Spleen (tissue), 11 donors: ENCODE results near the gene GARRE1. TPM values are rescaled to one million over a fixed set of nuclear protein-coding genes. Genes with fewer than 3 reads are reported as not detected.

Experiments
- DNase-seq: peaks from one replicate; pipeline ENCODE4 v3.0.0-alpha.2; 2020
- H3K27ac ChIP-seq, 8 donors: fragments of 200-600 bp; sonication (generic) in 7 of 8; 1 replicate in 4 of 8; 2 replicates in 4 of 8; pipeline versions ENCODE4 v1.5.0 to v1.8.0; 2016 to 2021; ENCODE audit warnings: inconsistent platforms in 4 of 8, mild to moderate bottlenecking in 4 of 8, moderate library complexity in 1 of 8
- H3K27me3 ChIP-seq, 7 donors: fragments of 200-600 bp; sonication (generic) in 6 of 7; replicated peaks in 1 of 7; 1 replicate in 4 of 7; 2 replicates in 3 of 7; pipeline versions ENCODE4 v1.5.0 to v1.8.0; 2016 to 2021; ENCODE audit warnings: inconsistent platforms in 3 of 7, mild to moderate bottlenecking in 1 of 7
- H3K36me3 ChIP-seq, 6 donors: fragments of 200-600 bp; sonication (generic) in 5 of 6; 1 replicate in 4 of 6; 2 replicates in 2 of 6; pipeline versions ENCODE4 v1.5.0 to v1.8.0; 2016 to 2021; ENCODE audit warnings: inconsistent platforms in 2 of 6
- H3K4me1 ChIP-seq, 6 donors: fragments of 200-600 bp; sonication (generic) in 5 of 6; 1 replicate in 3 of 6; 2 replicates in 3 of 6; pipeline versions ENCODE4 v1.5.0 to v1.8.0; 2016 to 2021; ENCODE audit warnings: inconsistent platforms in 3 of 6
- H3K4me3 ChIP-seq, 8 donors: fragments of 200-600 bp; sonication (generic) in 7 of 8; 1 replicate in 4 of 8; 2 replicates in 4 of 8; pipeline versions ENCODE4 v1.5.0 to v1.8.0; 2016 to 2021; ENCODE audit warnings: inconsistent platforms in 4 of 8, mild to moderate bottlenecking in 4 of 8, moderate library complexity in 2 of 8
- H3K9me3 ChIP-seq, 8 donors: fragments of 200-600 bp; sonication (generic) in 7 of 8; 1 replicate in 4 of 8; 2 replicates in 4 of 8; pipeline versions ENCODE4 v1.5.0 to v1.8.0; 2016 to 2021; ENCODE audit warnings: inconsistent platforms in 4 of 8
- POLR2A ChIP-seq, 3 donors: fragments of 450-650 bp; IDR thresholded peaks; one replicate each; pipeline ENCODE4 v1.5.1; 2017; ENCODE audit warnings: antibody characterized with exemption in 3 of 3, mild to moderate bottlenecking in 1 of 3
- POLR2AphosphoS5 ChIP-seq, 3 donors: sonication (generic); formaldehyde crosslinking; IDR thresholded peaks; one replicate each; pipeline ENCODE4 v1.5.1; 2017; ENCODE audit warnings: antibody characterized with exemption in 3 of 3
- WGBS, 5 donors: extraction: QIAGEN DNeasy Blood & Tissue Kit in 3 of 5; methylation state at CpG; one replicate each; pipeline versions ENCODE4 v1.1.5 to v1.1.7; 2013 to 2018; 5-methylcytosine and 5-hydroxymethylcytosine counted together
- intact Hi-C: fragments of 100-400 bp; cut with DNase I; formaldehyde crosslinking; loops from one replicate; pipeline ENCODE4 v1.15.0; 2023; ENCODE audit warnings: low total_unique reads
- polyA plus RNA-seq, 3 donors: library from polyadenylated mRNA; stranded (reverse); fragments of 200-250 nt; gene quantifications; one replicate each; pipeline ENCODE4 v1.2.1, GENCODE V29; 2013
- total RNA-seq, 7 donors: library from RNA; depleted of rRNA in 3 of 7; stranded (reverse); fragments of >200 nt in 3 of 7; fragmentation: NEBNext Ultra II Directional in 4 of 7; extraction: Animal tissue kit (Norgen Biotek cat#: 25700) in 4 of 7; gene quantifications; one replicate each; pipeline versions ENCODE4 v1.1.0 to v1.2.1, GENCODE V29; 2016 to 2021
- TF ChIP-seq, protein P1 (sequence below), 11 experiments: fragments of 200-600 bp in 7 of 11; fragments of 450-650 bp in 4 of 11; sonication (generic) in 4 of 11; IDR thresholded peaks in 8 of 11; conservative IDR thresholded peaks in 3 of 11; 1 replicate in 7 of 11; 2 replicates in 4 of 11; pipeline versions ENCODE4 v1.4.0 to v1.8.0; 2016 to 2021; ENCODE audit warnings: antibody characterized with exemption in 11 of 11, inconsistent platforms in 4 of 11, mild to moderate bottlenecking in 1 of 11
- donor health status: healthy with polysubstance abuse.
- donor health status: DM: no; HTN: no; CAD: no; lungs with moderate emphysema.
- donor health status: DM: no; HTN: no; CAD: no.
- donor health status: Bipolar disorder and iron deficiency.
- donor health status: healthy.
- donor health status: DM: no; HTN: no; CAD: no.
- donor health status: DM: yes; HTN: yes; CAD: no.

GARRE1 gene
- total and polyA plus RNA-seq, 10 donors, result 6.2 to 70.6 (median 43.4) TPM

DNA sequence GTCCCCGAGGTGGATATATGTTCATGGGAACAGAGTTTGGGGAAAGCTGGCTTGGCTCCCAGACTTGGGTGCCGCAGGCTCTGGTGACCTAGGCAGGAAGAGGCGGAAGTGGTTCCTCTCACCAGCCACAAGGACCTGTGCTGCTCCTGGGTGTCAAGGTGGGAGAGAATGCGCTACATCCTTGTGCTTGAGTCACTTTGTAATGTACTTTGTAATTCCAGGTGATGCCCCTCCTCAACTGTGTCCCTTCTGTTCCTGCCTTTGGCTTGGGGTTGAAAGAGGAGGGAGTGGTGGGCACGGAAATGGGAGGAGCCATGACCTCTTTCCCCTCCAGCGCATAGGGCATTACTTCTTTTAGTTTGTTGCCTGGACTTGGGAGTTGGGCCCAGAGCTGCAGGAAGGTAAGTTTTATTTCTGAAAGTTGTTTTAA lies 10.9 kb downstream of the GARRE1 start:
- Histone ChIP-seq H3K4me1 (peaks cover 14 to 91% (median 50%) of the 10 kb centered on the region in 6 donors), H3K9me3 (no peaks in the 10 kb centered on the region), H3K27me3 (no peaks in the 10 kb centered on the region), H3K4me3 (peak overlapping the region in 7 of 8 donors; percentile 13 to 59 (median 29)), H3K36me3 (peaks cover 0 to 3% (median 0%) of the 10 kb centered on the region in 6 donors), H3K27ac (peak overlapping the region in 7 of 8 donors; percentile 53 to 90 (median 87))
- intact Hi-C loops, result no loop called here
- TF ChIP-seq POLR2A (IDR thresholded peaks at IDR 0.05), result no peak
- TF ChIP-seq, protein P1, sequence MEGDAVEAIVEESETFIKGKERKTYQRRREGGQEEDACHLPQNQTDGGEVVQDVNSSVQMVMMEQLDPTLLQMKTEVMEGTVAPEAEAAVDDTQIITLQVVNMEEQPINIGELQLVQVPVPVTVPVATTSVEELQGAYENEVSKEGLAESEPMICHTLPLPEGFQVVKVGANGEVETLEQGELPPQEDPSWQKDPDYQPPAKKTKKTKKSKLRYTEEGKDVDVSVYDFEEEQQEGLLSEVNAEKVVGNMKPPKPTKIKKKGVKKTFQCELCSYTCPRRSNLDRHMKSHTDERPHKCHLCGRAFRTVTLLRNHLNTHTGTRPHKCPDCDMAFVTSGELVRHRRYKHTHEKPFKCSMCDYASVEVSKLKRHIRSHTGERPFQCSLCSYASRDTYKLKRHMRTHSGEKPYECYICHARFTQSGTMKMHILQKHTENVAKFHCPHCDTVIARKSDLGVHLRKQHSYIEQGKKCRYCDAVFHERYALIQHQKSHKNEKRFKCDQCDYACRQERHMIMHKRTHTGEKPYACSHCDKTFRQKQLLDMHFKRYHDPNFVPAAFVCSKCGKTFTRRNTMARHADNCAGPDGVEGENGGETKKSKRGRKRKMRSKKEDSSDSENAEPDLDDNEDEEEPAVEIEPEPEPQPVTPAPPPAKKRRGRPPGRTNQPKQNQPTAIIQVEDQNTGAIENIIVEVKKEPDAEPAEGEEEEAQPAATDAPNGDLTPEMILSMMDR (IDR thresholded peaks at IDR 0.05 in 8 of 11, conservative IDR thresholded peaks at IDR 0.05 in 3 of 11), result no peak
- peak in 2 of 3 donors; percentile 48 to 50 for TF ChIP-seq POLR2AphosphoS5 (IDR thresholded peaks at IDR 0.05)
- DNase-seq, result no peak
- 56 to 73% (median 67%) methylated on average over 6 of the region's 6 CpGs for WGBS, 5 donors

DNA sequence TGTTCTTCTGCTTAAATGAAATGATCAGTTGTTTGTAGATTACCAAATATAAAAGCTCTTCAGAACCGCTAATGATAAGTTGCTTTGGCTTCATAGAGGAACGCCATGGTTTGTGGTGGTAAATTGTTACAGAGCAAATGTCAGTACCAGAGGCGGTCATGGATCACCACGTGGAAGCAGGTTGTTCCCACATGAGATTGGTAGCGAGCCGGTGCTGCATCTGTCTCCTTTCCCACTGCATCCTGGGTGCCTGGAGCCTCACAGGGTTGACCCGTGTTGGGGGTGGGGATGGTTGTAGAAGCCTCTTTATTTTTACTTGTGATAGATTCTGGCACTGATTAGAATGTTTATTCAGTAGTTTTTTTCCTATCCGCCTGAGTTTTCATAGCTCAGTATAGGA lies 14.7 kb downstream of the GARRE1 start:
- Histone ChIP-seq H3K36me3 (no peaks in the 10 kb centered on the region), H3K27me3 (no peaks in the 10 kb centered on the region), H3K9me3 (no peaks in the 10 kb centered on the region), H3K4me3 (peak overlapping the region in 1 of 8 donors; percentile 59), H3K27ac (peak overlapping the region; percentile 67 to 90 (median 87)), H3K4me1 (peaks cover 37 to 96% (median 80%) of the 10 kb centered on the region in 6 donors)
- intact Hi-C loops, result no loop called here
- TF ChIP-seq, protein P1 (IDR thresholded peaks at IDR 0.05 in 8 of 11, conservative IDR thresholded peaks at IDR 0.05 in 3 of 11), result no peak
- TF ChIP-seq POLR2A (IDR thresholded peaks at IDR 0.05), result no peak
- TF ChIP-seq POLR2AphosphoS5 (IDR thresholded peaks at IDR 0.05), result no peak
- 60 to 67% (median 63%) methylated on average over 8 of the region's 8 CpGs for WGBS, 5 donors
- no peak for DNase-seq

DNA sequence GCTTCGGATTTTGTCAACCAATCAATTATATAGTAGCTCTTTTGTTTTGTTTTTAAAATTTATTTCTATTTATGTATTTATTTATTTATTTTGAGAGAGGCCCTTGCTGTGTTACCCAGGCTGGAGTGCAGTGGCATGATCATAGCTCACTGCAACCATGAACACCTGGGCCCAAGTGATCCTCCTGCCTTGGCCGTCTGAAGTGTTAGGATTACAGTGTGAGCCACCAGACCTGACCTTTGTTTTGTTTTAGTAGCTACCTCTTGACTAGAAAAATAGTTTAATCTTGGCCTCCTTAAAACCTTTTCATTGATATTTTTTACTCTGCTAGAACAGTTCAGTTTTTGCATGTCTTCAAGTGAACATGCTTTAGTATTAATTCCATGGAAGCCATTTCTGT lies 15.1 kb downstream of the GARRE1 start:
- intact Hi-C loops, result no loop called here
- no peak for TF ChIP-seq POLR2AphosphoS5 (IDR thresholded peaks at IDR 0.05)
- TF ChIP-seq, protein P1 (IDR thresholded peaks at IDR 0.05 in 8 of 11, conservative IDR thresholded peaks at IDR 0.05 in 3 of 11), result no peak
- Histone ChIP-seq H3K4me3 (peak overlapping the region in 3 of 8 donors; percentile 2 to 59 (median 8)), H3K36me3 (no peaks in the 10 kb centered on the region), H3K4me1 (peaks cover 37 to 98% (median 84%) of the 10 kb centered on the region in 6 donors), H3K27me3 (no peaks in the 10 kb centered on the region), H3K27ac (peak overlapping the region; percentile 67 to 90 (median 87)), H3K9me3 (no peaks in the 10 kb centered on the region)
- no peak for DNase-seq
- 32 to 43% (median 37%) methylated on average over 2 of the region's 2 CpGs for WGBS, 5 donors

DNA sequence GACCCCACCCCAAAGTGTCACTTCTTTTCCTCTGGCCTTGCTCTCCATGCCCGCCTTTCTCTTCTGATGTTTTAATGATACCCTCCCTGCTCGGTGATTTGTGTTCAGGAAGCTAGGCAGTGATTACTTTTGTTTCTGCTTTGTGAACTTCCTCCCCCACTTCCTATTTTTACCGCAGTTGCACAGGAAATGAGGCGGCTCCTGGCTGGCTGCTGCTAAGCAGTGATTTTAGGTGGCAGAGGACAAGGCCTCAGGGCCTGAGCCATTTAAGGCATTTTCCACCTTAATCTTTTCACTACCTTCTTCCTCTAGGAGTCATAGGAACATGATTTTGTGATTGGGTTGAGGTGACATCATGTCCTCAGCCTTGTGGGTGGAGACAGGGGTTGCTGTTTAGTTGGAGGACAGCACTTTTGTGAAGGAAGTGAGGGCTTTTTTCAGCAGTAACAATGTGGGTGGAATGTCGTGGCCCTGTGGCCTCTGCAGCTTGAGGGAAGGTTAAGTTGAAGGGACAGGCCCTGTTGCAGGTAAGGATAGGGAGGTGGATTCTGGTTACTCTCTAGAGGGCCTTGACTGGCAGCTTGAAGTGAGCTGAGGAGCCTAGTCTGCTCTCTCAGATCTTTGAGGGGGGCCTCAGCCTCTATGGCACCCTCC lies 15.7 kb downstream of the GARRE1 start:
- WGBS, 5 donors, result 1 to 11% (median 2%) methylated on average over 5 of the region's 5 CpGs
- peaks cover 40 to 98% (median 84%) of the 10 kb centered on the region in 6 donors for H3K4me1 ChIP-seq
- TF ChIP-seq, protein P1 (IDR thresholded peaks at IDR 0.05 in 8 of 11, conservative IDR thresholded peaks at IDR 0.05 in 3 of 11), result peak in 2 of 11 experiments; percentile 5 to 18
- peak in 2 of 3 donors; percentile 65 to 95 for TF ChIP-seq POLR2AphosphoS5 (IDR thresholded peaks at IDR 0.05)
- peak in 2 of 3 donors; percentile 43 to 66 for TF ChIP-seq POLR2A (IDR thresholded peaks at IDR 0.05)
- peak overlapping the region; percentile 67 to 90 (median 87) for H3K27ac ChIP-seq
- intact Hi-C loops, result loop anchor here (10.0 kb wide), 1 partner anchor 65 kb away; no protein-coding TSS in a partner anchor
- H3K9me3 ChIP-seq, result no peaks in the 10 kb centered on the region
- DNase-seq, result peak; percentile 91
- no peaks in the 10 kb centered on the region for H3K27me3 ChIP-seq
- peak overlapping the region in 4 of 8 donors; percentile 2 to 59 (median 6) for H3K4me3 ChIP-seq
- no peaks in the 10 kb centered on the region for H3K36me3 ChIP-seq
